Astrocyte (in vitro differentiated cells and primary cell): ENCODE results near the gene DBI.

Source experiments
- CTCF ChIP-seq: IDR thresholded peaks from 2 replicates; pipeline ENCODE4 v1.5.1; 2011; ENCODE audit warnings: low read depth, mild to moderate bottlenecking, inconsistent platforms, low read length, moderate library complexity; ENCODE audit not compliant: insufficient read depth
- EZH2 ChIP-seq: IDR thresholded peaks from 2 replicates; pipeline ENCODE4 v1.6.1; 2012; ENCODE audit warnings: mild to moderate bottlenecking, low read length, inconsistent platforms; ENCODE audit not compliant: insufficient read depth

DNA sequence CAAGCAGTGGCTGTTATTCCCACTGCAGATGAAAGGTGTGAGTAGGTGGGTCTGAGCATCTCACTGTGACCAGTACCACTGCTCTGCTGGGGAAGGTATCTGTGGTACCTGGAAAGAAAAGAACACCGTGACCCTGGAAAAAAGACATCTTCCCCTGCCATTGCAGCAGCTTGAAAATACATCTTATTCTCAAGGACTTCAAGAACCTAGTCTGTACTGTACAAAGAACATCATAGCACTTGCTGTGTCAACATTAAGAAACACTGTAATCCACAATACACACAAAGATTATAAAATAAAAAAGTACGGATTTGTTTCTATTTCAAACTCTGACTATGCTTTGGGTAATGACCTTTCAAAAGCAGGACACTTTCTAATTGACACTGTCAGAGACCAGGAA lies 29.0 kb upstream of the DBI start:
- TF ChIP-seq CTCF (no peak), EZH2 (no peak)
